GM21423 (cell line): ENCODE measurements around the gene TNS4.

Experiments used
- ATAC-seq: cut with Tn5 transposase; IDR thresholded peaks from one replicate; pipeline ENCODE4 v1.9.1; 2021; ENCODE audit warnings: mild to moderate bottlenecking, moderate library complexity; ENCODE audit not compliant: unreplicated experiment

TNS4 gene

DNA sequence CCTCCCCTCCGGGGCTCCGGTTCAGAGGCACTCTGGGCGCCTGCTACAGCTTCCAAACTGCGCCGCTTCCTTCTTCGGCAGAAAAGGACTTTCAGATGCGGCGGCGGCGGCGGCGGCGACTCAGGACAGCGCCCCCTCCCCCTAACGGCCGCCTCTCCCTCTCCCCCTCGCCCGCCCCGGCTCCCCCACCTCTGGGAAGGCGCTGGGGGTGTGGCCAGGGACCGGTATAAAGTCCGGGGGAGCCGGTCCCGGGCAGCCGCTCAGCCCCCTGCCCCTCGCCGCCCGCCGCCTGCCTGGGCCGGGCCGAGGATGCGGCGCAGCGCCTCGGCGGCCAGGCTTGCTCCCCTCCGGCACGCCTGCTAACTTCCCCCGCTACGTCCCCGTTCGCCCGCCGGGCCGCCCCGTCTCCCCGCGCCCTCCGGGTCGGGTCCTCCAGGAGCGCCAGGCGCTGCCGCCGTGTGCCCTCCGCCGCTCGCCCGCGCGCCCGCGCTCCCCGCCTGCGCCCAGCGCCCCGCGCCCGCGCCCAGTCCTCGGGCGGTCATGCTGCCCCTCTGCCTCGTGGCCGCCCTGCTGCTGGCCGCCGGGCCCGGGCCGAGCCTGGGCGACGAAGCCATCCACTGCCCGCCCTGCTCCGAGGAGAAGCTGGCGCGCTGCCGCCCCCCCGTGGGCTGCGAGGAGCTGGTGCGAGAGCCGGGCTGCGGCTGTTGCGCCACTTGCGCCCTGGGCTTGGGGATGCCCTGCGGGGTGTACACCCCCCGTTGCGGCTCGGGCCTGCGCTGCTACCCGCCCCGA lies 58.0 kb downstream of the TNS4 start, which contains the start of gene IGFBP4:
Gene IGFBP4 (plus strand): TSS at position 255 of the 792 bp plus-strand sequence. CDS start 286 bp downstream, at position 541.
- ATAC-seq = no peak

DNA sequence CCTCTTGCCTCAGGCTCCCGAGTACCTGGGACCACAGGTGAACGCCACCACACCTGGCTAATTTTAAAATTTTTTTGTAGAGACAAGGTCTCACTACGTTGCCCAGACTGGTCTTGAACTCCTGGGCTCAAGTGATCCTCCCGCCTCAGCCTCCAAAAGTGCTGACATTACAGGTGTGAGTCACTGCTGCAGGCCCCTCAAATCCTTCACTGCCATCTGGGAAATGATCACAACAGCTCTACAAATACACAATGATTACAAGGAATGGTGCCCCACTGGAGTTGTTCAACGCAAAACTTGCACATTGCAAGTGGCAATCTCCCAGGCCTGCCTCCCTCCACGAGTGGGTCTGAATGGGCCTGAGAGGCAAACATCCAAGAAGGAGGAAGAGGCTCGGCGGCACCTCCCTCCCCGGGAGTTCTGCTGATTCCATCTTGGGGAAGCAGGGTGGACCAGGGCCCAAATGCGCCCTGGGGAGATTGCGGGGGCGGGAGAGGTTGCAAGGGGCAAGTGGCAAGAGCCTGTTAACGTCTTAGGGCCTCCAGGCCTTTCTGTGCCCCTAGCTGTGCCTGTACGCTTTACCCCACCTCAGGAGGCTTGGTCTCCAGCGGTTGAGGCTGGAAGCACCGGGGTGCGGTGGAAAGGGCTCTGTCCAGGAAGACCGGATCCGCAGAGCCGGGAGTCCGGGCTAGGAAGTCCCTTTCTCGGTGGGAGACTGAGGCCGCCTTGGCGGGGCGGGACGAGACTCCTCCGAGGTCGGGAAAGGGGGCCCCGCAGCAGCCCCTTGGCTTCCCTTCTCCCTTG lies 58.8 kb downstream of the TNS4 start:
- no peak for ATAC-seq

DNA sequence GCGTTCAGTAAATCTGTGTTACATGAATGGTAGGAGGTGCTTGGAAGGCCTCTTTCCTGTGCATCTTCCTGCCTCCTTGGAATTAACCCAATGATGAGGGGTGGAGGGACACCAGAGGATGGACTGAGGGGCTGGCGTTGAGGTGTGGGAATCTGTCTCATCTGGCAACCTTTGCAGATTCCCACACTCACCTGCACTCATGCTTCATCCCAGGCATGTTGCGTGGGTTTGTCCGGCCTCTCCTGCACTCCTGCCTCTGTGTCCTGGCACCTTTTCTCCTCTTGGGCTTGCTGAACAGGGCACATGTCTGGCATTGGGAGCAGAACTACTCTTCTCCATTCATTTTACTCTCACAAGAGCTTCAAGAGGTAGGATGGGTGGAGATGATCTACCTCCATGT lies 61.3 kb downstream of the TNS4 start:
- ATAC-seq = no peak

DNA sequence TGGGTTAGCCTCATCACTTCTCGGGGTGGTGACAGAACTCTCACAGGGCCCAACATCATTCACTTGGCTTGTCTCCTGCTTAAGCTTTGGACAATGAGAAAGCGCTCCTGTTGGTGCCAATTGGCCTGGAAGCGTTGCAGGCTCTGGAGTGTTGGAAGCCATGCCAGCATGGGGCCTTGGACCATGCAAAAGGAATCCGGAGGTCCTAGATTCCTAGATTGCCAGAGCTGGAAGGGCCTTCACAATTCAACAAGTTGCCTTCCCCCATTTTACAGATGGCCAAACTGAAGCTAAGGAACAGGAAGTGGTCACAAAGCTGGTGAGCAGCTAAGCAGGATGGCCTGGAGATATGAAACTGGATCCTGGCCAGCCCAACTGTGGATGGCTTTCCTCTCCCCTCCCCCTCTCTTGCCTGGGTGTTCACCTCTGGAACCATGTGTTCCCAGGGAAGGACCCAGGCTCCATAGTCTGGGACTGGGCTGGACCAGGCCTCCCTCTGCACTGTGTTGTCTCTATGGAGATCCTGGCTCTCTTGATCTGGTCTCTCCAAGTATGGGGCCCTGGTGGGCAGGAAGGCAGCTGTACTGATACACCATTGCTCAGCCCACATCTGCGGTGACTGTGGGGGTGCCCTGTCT lies 64.2 kb downstream of the TNS4 start:
- no peak for ATAC-seq

DNA sequence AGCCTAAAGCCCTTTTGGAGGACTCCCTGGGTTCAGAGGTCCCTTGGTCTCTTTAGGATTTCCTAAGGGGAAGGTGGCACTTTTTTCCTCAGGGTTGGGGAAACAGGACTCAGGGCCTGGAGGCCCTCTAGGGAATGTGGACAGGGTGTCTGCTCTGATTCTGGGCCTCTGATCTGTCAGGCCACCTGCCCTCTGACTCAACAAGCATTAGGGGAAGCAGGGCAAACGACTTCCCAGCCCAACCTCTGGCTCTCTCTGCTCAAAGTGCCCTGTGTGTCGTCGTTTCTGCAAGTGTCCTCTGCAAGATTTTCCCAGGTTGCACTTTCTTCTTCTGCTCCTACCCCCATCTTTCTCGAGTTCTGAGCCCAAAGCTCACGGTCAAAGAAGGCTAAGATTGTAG lies 64.8 kb downstream of the TNS4 start:
- no peak for ATAC-seq

DNA sequence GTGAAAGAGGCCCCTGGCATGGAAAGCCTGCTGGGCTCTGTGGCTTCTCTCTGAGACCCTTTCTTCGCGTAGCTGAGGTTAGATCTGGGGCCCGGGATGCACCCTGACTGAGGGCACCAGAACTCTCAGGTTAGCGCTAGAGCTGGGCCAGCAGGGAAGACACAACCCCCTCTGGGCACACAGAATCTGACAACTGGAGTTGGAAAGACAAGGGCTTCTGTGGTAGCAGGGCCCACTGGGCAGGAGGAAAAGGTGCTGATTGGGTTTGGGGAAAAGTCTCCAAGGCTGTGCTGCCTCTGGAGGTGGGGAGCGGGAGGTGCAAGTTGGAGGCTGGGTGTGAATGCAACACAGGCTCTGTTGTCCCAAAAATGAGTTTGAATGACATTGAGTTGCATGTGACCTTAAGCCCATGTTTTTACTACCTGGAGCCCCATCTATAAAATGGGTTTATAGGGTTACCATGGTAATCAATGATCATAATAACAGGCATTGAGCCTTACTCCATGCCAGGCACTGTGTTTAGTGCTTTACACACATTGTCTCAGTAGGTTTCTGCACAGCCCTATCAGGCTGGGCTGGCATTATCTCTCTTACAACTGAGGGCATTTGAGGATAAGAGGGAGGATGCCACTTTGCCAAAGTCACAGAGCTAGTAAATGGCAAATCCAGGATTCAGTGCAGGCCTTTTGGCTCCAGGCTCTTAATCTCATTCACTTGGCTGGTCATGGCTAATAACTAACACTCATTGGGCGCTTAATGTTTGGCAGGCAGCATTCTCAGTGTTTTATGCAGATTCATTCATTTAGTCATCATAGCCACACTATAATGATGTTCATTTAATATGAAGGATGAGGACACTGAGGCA lies 67.6 kb downstream of the TNS4 start:
- ATAC-seq = no peak

DNA sequence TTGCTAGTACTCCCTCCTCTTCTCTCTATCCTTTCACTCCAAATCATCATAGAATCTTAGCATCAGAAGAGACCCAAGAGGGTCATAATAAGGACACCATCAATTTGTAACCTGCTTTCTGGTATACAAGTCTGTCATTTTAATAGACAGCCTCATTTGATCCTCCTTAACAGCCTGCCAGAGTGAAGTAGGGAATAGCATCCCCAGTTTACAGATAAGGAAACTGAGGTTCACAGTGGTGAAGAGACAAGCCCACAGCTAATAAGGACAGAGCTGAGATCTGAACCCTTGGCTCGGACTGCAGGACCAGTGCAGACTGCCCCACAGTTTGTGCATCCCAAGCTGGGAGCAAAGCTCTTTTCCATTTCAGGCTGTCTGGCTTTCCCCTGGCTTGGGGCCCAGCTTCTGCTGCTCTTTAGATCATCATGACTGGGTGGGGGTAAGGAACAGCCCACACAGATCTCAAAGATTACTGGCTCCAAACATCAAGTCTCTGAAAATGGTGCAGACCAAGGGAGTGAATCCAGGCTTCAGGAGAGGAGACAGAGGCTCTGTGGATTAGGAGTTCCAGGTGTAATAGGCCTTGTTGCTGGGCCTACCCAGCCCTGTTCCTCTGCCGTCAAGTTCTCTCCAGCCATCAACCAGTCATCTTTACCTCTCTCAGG lies 68.4 kb downstream of the TNS4 start:
- no peak for ATAC-seq

DNA sequence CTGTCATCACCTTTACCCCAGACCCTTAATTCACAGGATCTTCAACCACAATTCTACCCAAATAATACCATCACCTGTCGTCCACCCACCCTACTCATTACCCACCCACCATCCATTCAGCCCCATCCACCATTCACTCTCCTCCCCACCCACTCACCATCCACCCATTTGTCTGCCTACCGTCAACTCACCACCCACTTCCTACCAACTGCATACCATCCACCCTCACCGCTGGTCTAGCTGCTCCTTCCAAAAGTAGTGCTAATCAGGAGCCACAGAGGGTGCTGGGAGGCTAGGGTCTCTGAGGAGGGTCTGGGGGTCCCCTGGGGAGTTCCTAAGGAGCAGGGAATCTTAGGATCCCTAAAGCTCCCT lies 70.2 kb downstream of the TNS4 start:
- no peak for ATAC-seq

DNA sequence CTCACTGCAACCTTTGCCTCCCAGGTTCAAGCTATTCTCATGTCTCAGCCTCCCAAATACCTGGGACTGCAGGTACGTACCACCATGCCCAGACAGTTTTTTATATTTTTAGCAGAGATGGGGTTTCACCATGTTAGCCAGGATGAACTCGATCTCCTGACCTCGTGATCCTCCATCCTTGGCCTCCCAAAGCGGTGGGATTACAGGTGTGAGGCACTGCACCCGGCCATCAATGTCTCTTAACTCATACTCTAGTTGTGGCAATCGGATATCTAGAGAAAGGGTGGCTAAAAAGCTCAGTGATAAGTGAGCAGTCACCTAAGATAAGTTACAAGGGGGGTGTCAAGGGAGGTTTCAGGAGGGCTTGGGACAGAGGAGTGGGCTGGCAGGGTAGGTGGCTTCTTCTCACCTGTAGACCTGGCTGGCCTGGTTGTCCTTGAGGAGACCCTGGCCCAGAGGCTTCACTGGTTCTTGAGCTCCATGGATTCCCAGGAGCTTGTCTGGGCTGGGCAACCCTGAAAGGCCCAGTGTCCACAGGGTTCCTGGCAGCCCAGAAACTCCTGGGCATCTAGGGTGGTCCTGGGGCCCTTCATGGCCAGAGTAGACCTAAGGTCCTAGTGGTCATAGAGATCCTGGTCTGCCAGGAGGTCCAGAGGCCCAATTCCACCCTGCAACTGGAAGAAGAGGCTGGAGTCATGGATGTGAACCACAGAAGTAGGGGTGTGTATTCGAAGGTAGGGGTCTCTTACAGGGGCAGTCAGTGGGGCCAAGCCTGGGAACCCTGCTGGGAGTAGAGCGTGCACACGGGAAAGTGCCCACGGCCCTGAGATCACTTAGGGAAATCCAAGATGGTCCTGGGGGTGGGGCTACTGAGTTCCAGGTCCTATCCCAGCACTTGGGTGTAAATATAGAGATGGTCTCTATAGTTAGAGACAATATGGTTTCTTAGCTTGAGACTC lies 70.9 kb downstream of the TNS4 start:
- no peak for ATAC-seq

DNA sequence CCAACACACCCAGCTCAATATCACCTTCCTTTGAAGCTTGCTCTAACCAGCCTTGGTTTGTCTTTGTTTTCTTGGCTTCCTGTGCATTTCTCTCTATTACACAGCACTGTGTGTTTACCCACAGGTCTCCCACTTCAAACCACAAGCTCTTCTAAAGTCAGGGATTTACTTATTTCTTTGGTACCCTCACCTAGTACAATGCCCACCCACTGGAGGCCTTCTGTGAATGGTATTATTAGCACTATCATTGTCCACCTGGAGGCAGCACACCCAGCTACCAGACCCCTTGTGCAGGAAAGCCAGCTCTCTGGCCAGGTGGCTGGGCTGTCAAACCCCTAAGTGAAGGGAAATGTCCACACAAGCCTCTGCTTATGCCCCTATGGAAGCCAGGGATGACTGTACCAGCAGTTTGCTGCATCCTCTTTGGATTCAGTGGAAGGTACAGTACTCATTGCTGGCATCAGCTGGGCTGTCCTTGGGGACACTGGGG lies 74.4 kb downstream of the TNS4 start:
- ATAC-seq = no peak
